Measurements from ENCODE around the gene ASB1. TPM values are rescaled to one million over a fixed set of nuclear protein-coding genes. Genes with fewer than 3 reads are reported as not detected.
A peak's percentile ranks its signal among the peaks of the same experiment; 100 is the strongest.

The ASB1 gene
- total RNA-seq, 1 donor, result 27.9 TPM

GRCh38 chr2:238420878-238421694 is 5.6 kb upstream of the ASB1 start:
- peaks cover 3% of the 10 kb centered on the region for H3K79me2 ChIP-seq (ENCODE audit: insufficient read depth, low read length)
- H3K4me1 ChIP-seq (ENCODE audit: insufficient read depth, low read length), result peaks cover 53% of the 10 kb centered on the region
- H3K27ac ChIP-seq (ENCODE audit: low read depth, low read length), result peak overlapping the region; percentile 61
- peak overlapping the region; percentile 4 for H3K4me2 ChIP-seq (ENCODE audit: insufficient read depth, low read length)
- peak overlapping the region; percentile 30 for H2AFZ ChIP-seq (ENCODE audit: low read length)
- TF ChIP-seq CTCF (IDR thresholded peaks at IDR 0.05; ENCODE audit: extremely low read depth, low read depth, low read length), result no peak
- H4K20me1 ChIP-seq (ENCODE audit: insufficient read depth, low read length), result no peaks in the 10 kb centered on the region
- peak; percentile 61 for DNase-seq (ENCODE audit: insufficient read length, low spot score, missing footprints)
- H3K4me3 ChIP-seq (ENCODE audit: insufficient read depth, low read length), result no peak overlapping the region
- H3K27me3 ChIP-seq (ENCODE audit: insufficient read depth, low read length), result no peaks in the 10 kb centered on the region
- no peaks in the 10 kb centered on the region for H3K36me3 ChIP-seq (ENCODE audit: insufficient read depth, low read length)
- H3K9me3 ChIP-seq (ENCODE audit: low read depth, low read length), result no peaks in the 10 kb centered on the region

- no peaks in the 10 kb centered on the region for H4K20me1 ChIP-seq (ENCODE audit: insufficient read depth, low read length)
- H3K9me3 ChIP-seq (ENCODE audit: low read depth, low read length), result no peaks in the 10 kb centered on the region
- H3K79me2 ChIP-seq (ENCODE audit: insufficient read depth, low read length), result peaks cover 3% of the 10 kb centered on the region
- H3K4me2 ChIP-seq (ENCODE audit: insufficient read depth, low read length), result peak overlapping the region; percentile 4
- TF ChIP-seq CTCF (IDR thresholded peaks at IDR 0.05; ENCODE audit: extremely low read depth, low read depth, low read length), result no peak
- peak overlapping the region; percentile 61 for H3K27ac ChIP-seq (ENCODE audit: low read depth, low read length)
- H3K36me3 ChIP-seq (ENCODE audit: insufficient read depth, low read length), result no peaks in the 10 kb centered on the region
- DNase-seq (ENCODE audit: insufficient read length, low spot score, missing footprints), result peak; percentile 49
- H3K4me3 ChIP-seq (ENCODE audit: insufficient read depth, low read length), result no peak overlapping the region
- no peak overlapping the region for H2AFZ ChIP-seq (ENCODE audit: low read length)
- peaks cover 57% of the 10 kb centered on the region for H3K4me1 ChIP-seq (ENCODE audit: insufficient read depth, low read length)
- no peaks in the 10 kb centered on the region for H3K27me3 ChIP-seq (ENCODE audit: insufficient read depth, low read length)
Observed at GRCh38 chr2:238421695-238422035, 5.1 kb upstream of the ASB1 start.

GRCh38 chr2:238422285-238422684 is 4.4 kb upstream of the ASB1 start:
- Histone ChIP-seq H2AFZ (ENCODE audit: low read length) (no peak overlapping the region), H3K79me2 (ENCODE audit: insufficient read depth, low read length) (peaks cover 7% of the 10 kb centered on the region), H3K4me2 (ENCODE audit: insufficient read depth, low read length) (no peak overlapping the region), H3K27ac (ENCODE audit: low read depth, low read length) (peak overlapping the region; percentile 100), H3K9me3 (ENCODE audit: low read depth, low read length) (no peaks in the 10 kb centered on the region), H3K4me3 (ENCODE audit: insufficient read depth, low read length) (no peak overlapping the region), H3K4me1 (ENCODE audit: insufficient read depth, low read length) (peaks cover 57% of the 10 kb centered on the region), H4K20me1 (ENCODE audit: insufficient read depth, low read length) (no peaks in the 10 kb centered on the region), H3K27me3 (ENCODE audit: insufficient read depth, low read length) (no peaks in the 10 kb centered on the region), H3K36me3 (ENCODE audit: insufficient read depth, low read length) (no peaks in the 10 kb centered on the region)
- no peak for TF ChIP-seq CTCF (IDR thresholded peaks at IDR 0.05; ENCODE audit: extremely low read depth, low read depth, low read length)
- DNase-seq (ENCODE audit: insufficient read length, low spot score, missing footprints), result peak; percentile 11

GRCh38 chr2:238422940-238423339 is 3.8 kb upstream of the ASB1 start:
- Histone ChIP-seq H2AFZ (ENCODE audit: low read length) (no peak overlapping the region), H3K4me3 (ENCODE audit: insufficient read depth, low read length) (no peak overlapping the region), H3K4me2 (ENCODE audit: insufficient read depth, low read length) (no peak overlapping the region), H3K27me3 (ENCODE audit: insufficient read depth, low read length) (no peaks in the 10 kb centered on the region), H3K4me1 (ENCODE audit: insufficient read depth, low read length) (peaks cover 61% of the 10 kb centered on the region), H3K27ac (ENCODE audit: low read depth, low read length) (peak overlapping the region; percentile 100), H3K36me3 (ENCODE audit: insufficient read depth, low read length) (no peaks in the 10 kb centered on the region), H3K79me2 (ENCODE audit: insufficient read depth, low read length) (peaks cover 13% of the 10 kb centered on the region), H3K9me3 (ENCODE audit: low read depth, low read length) (no peaks in the 10 kb centered on the region), H4K20me1 (ENCODE audit: insufficient read depth, low read length) (no peaks in the 10 kb centered on the region)
- peak; percentile 77 for DNase-seq (ENCODE audit: insufficient read length, low spot score, missing footprints)
- TF ChIP-seq CTCF (IDR thresholded peaks at IDR 0.05; ENCODE audit: extremely low read depth, low read depth, low read length), result no peak
